Activated CD8-positive, alpha-beta memory T cell treated with anti-CD3 and anti-CD28 coated beads for 36 hours (primary cell): ENCODE data around the gene ZNF813. TPM values are rescaled to one million over a fixed set of nuclear protein-coding genes. Genes with fewer than 3 reads are reported as not detected.

ENCODE experiments used
- CTCF ChIA-PET: fragments of 350-600 bp; sonication (Branson Sonifier 250); formaldehyde crosslinking; loops from one replicate; lab custom pipeline; 2021; ENCODE audit warnings: antibody characterized with exemption; lab: Charles Lee
- POLR2A ChIA-PET: fragments of 350-600 bp; sonication (Branson Sonifier 250); formaldehyde crosslinking; loops from one replicate; lab custom pipeline; 2021; ENCODE audit warnings: antibody characterized with exemption; lab: Charles Lee
- total RNA-seq, 2 experiments: library from RNA; stranded (reverse); gene quantifications; one replicate each; pipeline ENCODE4 v1.2.3, GENCODE V29; 2021

ZNF813 gene
- total RNA-seq, 2 experiments from 2014 or later: 5.7 to 6.0 TPM

GRCh38 chr19:53517114-53517741, 49.7 kb downstream of the ZNF813 start:
- CTCF ChIA-PET: no interaction called here
- POLR2A ChIA-PET: no interaction called here

GRCh38 chr19:53518121-53518520, 50.6 kb downstream of the ZNF813 start:
- ChIA-PET CTCF (no interaction called here), POLR2A (no interaction called here)

GRCh38 chr19:53518716-53519115, 51.2 kb downstream of the ZNF813 start:
- CTCF ChIA-PET: no interaction called here
- POLR2A ChIA-PET: no interaction called here

GRCh38 chr19:53519446-53519845, 51.9 kb downstream of the ZNF813 start:
- CTCF ChIA-PET: no interaction called here
- POLR2A ChIA-PET: no interaction called here

- CTCF ChIA-PET: interaction anchor here (1.5 kb wide), 1 partner anchor 17 kb away, joined by 4 read pairs; no protein-coding TSS in a partner anchor
- POLR2A ChIA-PET: interaction anchor here (0.8 to 1.4 kb wide), 4 partner anchors 17 to 125 kb away, joined by 3 to 7 read pairs (median 3); partner anchors contain the start of genes ZNF331 and ZNF765
Observed at GRCh38 chr19:53520163-53520546, 52.6 kb downstream of the ZNF813 start.

GRCh38 chr19:53520547-53521372, 53.2 kb downstream of the ZNF813 start:
- POLR2A ChIA-PET: interaction anchor here (0.8 to 1.4 kb wide), 4 partner anchors 17 to 126 kb away, joined by 3 to 7 read pairs (median 3); partner anchors contain the start of genes ZNF331 and ZNF765
- CTCF ChIA-PET: interaction anchor here (0.9 to 1.5 kb wide), 2 partner anchors 16 to 134 kb away, joined by 3 to 4 read pairs; no protein-coding TSS in a partner anchor

GRCh38 chr19:53521373-53522202, 54.1 kb downstream of the ZNF813 start:
- CTCF ChIA-PET: interaction anchor here (0.7 to 1.5 kb wide), 3 partner anchors 15 to 362 kb away, joined by 3 to 4 read pairs (median 4); no protein-coding TSS in a partner anchor
- POLR2A ChIA-PET: interaction anchor here (1.0 to 1.4 kb wide), 2 partner anchors 16 to 17 kb away, joined by 3 to 7 read pairs; partner anchors contain the start of gene ZNF331

GRCh38 chr19:53525922-53526321, 58.4 kb downstream of the ZNF813 start:
- ChIA-PET CTCF (no interaction called here), POLR2A (no interaction called here)

- ChIA-PET POLR2A (no interaction called here), CTCF (no interaction called here)
Observed at GRCh38 chr19:53530622-53531021, 63.1 kb downstream of the ZNF813 start.

- ChIA-PET CTCF (no interaction called here), POLR2A (no interaction called here)
Observed at GRCh38 chr19:53531457-53531856, 63.9 kb downstream of the ZNF813 start.

GRCh38 chr19:53532362-53532761, 64.8 kb downstream of the ZNF813 start:
- CTCF ChIA-PET: no interaction called here

GRCh38 chr19:53536225-53536548, 68.7 kb downstream of the ZNF813 start:
- ChIA-PET CTCF (interaction anchor here (1.9 kb wide), 1 partner anchor 15 kb away, joined by 4 read pairs; no protein-coding TSS in a partner anchor), POLR2A (no interaction called here)

More at GRCh38 chr19:53532362-53532761, 64.8 kb downstream of the ZNF813 start:
- POLR2A ChIA-PET: no interaction called here

- ChIA-PET POLR2A (interaction anchor here (0.6 to 1.5 kb wide), 2 partner anchors 16 to 18 kb away, joined by 3 to 7 read pairs; no protein-coding TSS in a partner anchor), CTCF (interaction anchor here (1.9 kb wide), 1 partner anchor 16 kb away, joined by 4 read pairs; no protein-coding TSS in a partner anchor)
Observed at GRCh38 chr19:53537121-53537520, 69.6 kb downstream of the ZNF813 start.

GRCh38 chr19:53537521-53538377, 70.2 kb downstream of the ZNF813 start, which contains the start of gene ZNF331:
Gene ZNF331, plus strand, starts transcription at chr19:53538145. Its CDS starts 31,232 bp downstream, at chr19:53569377.
- POLR2A ChIA-PET: interaction anchor here (1.5 kb wide), 1 partner anchor 17 kb away, joined by 7 read pairs; no protein-coding TSS in a partner anchor
- CTCF ChIA-PET: interaction anchor here (1.9 kb wide), 1 partner anchor 17 kb away, joined by 4 read pairs; no protein-coding TSS in a partner anchor

GRCh38 chr19:53538378-53539109, 71.0 kb downstream of the ZNF813 start:
- ChIA-PET POLR2A (interaction anchor here (0.9 to 1.5 kb wide), 2 partner anchors 18 kb away, joined by 3 to 7 read pairs; no protein-coding TSS in a partner anchor), CTCF (no interaction called here)

- ChIA-PET CTCF (no interaction called here), POLR2A (no interaction called here)
Observed at GRCh38 chr19:53540091-53540490, 72.6 kb downstream of the ZNF813 start.

GRCh38 chr19:53541971-53542370, 74.4 kb downstream of the ZNF813 start:
- CTCF ChIA-PET: no interaction called here
- POLR2A ChIA-PET: no interaction called here
